Subcutaneous adipose tissue (tissue), 4 donors: ENCODE measurements around the gene ANKUB1. TPM values are rescaled to one million over a fixed set of nuclear protein-coding genes. Genes with fewer than 3 reads are reported as not detected.

Experiments used
- total RNA-seq, 4 donors: library from RNA; depleted of rRNA; stranded (reverse); fragments of >200 nt; gene quantifications; one replicate each; pipeline ENCODE4 v1.1.0, GENCODE V29; 2016
- TF ChIP-seq, protein P1 (sequence below): fragments of 450-650 bp; IDR thresholded peaks from one replicate; pipeline ENCODE4 v1.5.1; 2016; ENCODE audit warnings: low read depth, mild to moderate bottlenecking, control low read depth, antibody characterized with exemption, moderate library complexity

ANKUB1 gene
- total RNA-seq, 4 donors from 2014 or later, result not detected

DNA sequence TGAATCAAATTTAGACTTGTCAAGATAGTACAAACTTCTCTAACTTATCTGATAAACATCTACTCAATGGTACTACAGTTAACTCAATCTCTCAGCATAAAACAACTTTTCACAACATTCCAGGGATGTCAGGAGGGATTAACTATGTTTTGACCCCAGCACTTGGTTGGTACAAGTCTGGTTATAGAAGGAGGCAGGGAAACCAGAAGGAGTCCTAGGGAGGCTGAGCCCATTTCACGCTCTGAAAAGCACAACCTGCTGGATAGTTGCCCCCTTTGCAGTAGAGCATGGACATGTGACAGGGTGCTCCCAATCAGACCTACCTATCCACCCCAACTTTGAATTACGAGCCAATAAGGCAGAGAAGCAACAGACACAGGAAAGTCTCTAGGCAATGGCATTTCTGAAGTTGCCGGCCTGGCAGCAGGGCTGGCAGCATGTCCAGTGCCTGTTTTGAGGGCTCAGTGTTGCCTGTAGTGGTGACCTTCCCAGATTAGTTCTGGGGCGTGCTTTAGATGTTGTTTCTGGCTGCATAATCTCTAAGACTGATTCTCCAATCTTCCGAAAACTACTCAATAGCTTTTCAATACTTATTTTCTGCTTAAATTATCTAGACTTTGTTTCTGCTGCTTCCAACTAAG lies 8.2 kb downstream of the ANKUB1 start:
- TF ChIP-seq, protein P1, sequence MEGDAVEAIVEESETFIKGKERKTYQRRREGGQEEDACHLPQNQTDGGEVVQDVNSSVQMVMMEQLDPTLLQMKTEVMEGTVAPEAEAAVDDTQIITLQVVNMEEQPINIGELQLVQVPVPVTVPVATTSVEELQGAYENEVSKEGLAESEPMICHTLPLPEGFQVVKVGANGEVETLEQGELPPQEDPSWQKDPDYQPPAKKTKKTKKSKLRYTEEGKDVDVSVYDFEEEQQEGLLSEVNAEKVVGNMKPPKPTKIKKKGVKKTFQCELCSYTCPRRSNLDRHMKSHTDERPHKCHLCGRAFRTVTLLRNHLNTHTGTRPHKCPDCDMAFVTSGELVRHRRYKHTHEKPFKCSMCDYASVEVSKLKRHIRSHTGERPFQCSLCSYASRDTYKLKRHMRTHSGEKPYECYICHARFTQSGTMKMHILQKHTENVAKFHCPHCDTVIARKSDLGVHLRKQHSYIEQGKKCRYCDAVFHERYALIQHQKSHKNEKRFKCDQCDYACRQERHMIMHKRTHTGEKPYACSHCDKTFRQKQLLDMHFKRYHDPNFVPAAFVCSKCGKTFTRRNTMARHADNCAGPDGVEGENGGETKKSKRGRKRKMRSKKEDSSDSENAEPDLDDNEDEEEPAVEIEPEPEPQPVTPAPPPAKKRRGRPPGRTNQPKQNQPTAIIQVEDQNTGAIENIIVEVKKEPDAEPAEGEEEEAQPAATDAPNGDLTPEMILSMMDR, result no peak

DNA sequence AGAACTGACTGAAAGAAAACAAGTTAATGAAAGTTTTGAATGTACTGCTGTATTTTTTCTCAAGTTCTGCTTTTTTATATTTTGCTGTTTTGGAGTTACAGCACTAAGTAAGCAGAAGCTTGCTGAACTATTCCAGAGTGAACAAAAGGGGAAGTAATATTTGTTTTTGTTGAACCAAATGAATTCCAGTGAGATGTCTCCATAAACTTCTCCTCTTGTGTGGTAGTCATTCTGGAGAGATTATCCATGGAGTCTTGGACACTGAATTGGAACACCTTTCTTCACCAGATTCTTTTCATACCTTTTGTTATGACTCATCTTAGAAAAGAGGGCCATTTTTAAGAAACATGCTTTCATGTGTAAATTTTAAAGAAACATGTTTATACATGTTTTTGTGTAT lies 8.8 kb downstream of the ANKUB1 start:
- TF ChIP-seq, protein P1, result no peak

DNA sequence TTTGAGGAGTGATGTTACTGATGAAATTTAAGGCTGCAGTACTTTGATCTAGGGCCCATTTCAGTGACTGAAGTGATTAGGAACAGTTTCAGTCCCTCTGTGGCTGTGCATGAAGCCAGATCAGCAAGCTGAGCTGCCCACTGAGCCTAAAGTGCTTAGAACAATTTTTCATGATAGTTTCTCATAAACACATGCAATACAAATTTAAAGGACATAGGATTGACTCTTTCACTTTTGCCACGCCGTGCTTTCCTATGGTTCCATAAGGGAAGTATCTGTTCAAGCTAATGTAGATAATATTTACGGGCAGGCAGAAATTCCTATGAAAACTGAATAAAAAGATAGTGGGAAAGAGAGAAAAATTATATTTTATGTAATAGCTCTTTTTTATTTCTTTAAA lies 10.6 kb downstream of the ANKUB1 start:
- TF ChIP-seq, protein P1, result no peak

DNA sequence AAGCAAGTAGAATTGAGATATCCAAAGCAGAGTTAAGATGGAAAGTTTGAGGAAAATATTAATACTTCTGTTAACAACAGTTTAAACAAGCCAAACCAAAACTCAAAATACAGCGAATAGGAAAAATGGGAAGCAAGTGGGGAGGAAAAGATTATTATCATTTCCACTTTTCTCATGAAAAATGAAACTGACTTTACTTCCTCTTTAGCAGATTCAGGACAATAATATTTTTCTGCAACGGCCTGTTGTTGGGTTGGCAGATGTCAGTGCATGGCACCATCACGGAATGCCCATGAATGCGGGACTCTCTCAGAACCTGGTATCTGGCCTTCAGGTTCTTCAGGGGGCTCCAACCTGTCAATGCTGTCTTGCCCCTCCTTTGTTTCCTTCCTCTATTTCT lies 11.1 kb downstream of the ANKUB1 start:
- TF ChIP-seq, protein P1, result no peak

DNA sequence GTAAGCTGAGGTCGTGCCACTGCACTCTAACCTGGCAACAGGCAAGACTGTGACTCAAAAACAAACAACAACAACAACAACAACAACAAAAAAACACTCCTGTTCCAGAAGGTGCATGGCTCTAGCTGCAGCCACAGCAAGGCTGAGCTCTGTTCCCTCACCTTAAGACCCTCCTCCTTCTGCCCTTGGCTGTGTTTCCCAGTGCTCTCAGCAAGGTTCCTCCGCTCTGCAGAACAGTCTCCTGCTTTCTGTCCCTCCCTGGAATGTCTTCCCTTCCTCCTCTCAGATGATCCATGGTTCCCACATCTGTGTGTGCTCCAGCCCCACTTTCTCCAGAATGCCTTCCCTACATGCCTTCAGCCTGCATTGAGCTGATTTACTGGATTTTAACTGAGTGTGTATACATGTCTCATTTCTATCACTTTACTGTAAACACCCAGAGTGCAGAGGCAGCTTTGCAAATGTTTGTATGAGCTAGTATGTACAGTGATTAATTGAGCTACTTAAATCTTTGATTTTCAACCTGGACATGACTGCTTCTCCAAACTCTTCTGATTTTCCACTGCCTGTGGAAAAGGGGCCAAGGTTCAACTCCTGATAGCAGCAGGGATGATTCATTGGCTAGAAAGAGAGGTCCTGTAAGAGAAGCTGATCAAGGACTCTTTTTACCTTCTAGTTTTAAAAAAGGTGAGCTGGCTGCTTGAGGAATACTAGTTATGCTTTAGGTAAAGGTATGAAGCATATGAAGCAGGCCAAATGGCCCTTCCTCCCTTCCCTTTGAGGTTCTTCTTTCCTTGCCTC lies 14.7 kb downstream of the ANKUB1 start:
- TF ChIP-seq, protein P1, result no peak

DNA sequence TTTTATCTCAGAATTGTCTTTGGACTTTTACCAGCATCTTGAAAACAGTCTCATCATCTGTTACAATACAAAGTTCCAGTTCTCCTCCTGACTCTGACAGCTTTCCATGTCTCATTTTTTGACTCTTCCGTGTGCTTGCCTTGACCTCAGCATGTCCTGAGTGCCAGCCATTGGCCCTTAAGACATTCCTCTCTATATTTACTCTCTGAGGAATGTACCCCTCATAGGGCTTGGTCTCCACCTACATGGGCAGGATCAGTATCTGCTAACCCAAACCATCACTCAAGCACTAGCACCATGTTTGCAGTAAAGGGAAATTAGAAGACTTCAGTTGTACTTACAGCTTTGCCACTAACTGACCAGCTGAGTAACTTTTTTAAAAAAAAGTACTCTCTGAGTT lies 16.2 kb downstream of the ANKUB1 start:
- TF ChIP-seq, protein P1, result no peak

DNA sequence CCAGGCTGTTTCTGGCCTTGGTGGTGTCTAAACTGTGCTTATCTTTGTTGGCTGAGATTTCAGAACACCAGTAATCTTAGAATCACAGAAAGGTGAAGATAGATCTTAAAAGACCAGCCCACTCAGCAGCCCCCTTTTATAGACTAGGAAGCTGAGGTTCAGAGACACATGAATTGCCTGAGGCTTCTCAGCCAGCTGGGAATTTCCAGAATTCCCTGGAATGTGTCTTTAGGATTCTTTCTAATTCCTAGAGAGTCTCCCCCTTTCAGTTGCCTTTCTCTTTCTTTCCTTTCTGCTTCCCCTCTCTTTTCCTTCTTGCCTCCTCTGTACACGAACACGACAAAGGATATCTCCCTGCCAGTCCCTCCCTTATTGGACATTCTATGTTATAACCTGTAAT lies 19.5 kb downstream of the ANKUB1 start:
- TF ChIP-seq, protein P1, result no peak
